ENCODE measurements around the gene DNAJC5.

DNAJC5 gene

GRCh38 chr20:63885264-63886053, 9.5 kb upstream of the DNAJC5 start:
- H3K4me2 ChIP-seq (ENCODE audit: low read length), result no peak overlapping the region
- no peaks in the 10 kb centered on the region for H3K9me2 ChIP-seq (replicated peaks; ENCODE audit: control insufficient read depth, low read length)
- TF ChIP-seq EZH2phosphoT487 (IDR thresholded peaks at IDR 0.05; ENCODE audit: borderline replicate concordance, low read length) (no peak), CTCF (IDR thresholded peaks at IDR 0.05; ENCODE audit: low read depth, low read length, poor library complexity, severe bottlenecking) (no peak)
- no peaks in the 10 kb centered on the region for H3K27me3 ChIP-seq (ENCODE audit: control insufficient read depth, low read length)
- H3K9me3 ChIP-seq (ENCODE audit: control insufficient read depth, insufficient read depth, low read length), result no peaks in the 10 kb centered on the region
- H3K4me3 ChIP-seq (ENCODE audit: low read length), result no peak overlapping the region
- no peaks in the 10 kb centered on the region for H3F3A ChIP-seq (ENCODE audit: control insufficient read depth, insufficient read depth)
- no peaks in the 10 kb centered on the region for H4K20me1 ChIP-seq (ENCODE audit: control insufficient read depth, insufficient read depth, low read depth, low read length)
- no peak overlapping the region for H3K27ac ChIP-seq (ENCODE audit: low read depth, low read length)
- no peaks in the 10 kb centered on the region for H3K79me2 ChIP-seq (ENCODE audit: control insufficient read depth, low read length)
- no peaks in the 10 kb centered on the region for H3K4me1 ChIP-seq (ENCODE audit: control insufficient read depth, low read length)
- peaks cover 53% of the 10 kb centered on the region for H3K36me3 ChIP-seq (ENCODE audit: control insufficient read depth, low read length)

- Histone ChIP-seq H3F3A (ENCODE audit: control insufficient read depth, insufficient read depth) (no peaks in the 10 kb centered on the region), H3K9me2 (replicated peaks; ENCODE audit: control insufficient read depth, low read length) (no peaks in the 10 kb centered on the region), H3K36me3 (ENCODE audit: control insufficient read depth, low read length) (peaks cover 58% of the 10 kb centered on the region), H3K9me3 (ENCODE audit: control insufficient read depth, insufficient read depth, low read length) (no peaks in the 10 kb centered on the region), H3K79me2 (ENCODE audit: control insufficient read depth, low read length) (no peaks in the 10 kb centered on the region), H3K4me1 (ENCODE audit: control insufficient read depth, low read length) (no peaks in the 10 kb centered on the region), H3K27ac (ENCODE audit: low read depth, low read length) (no peak overlapping the region), H3K27me3 (ENCODE audit: control insufficient read depth, low read length) (no peaks in the 10 kb centered on the region), H3K4me3 (ENCODE audit: low read length) (no peak overlapping the region), H4K20me1 (ENCODE audit: control insufficient read depth, insufficient read depth, low read depth, low read length) (no peaks in the 10 kb centered on the region), H3K4me2 (ENCODE audit: low read length) (no peak overlapping the region)
- TF ChIP-seq CTCF (IDR thresholded peaks at IDR 0.05; ENCODE audit: low read depth, low read length, poor library complexity, severe bottlenecking), result no peak
These were observed 8.9 kb upstream of the DNAJC5 start for GRCh38 chr20:63886054-63886419.

GRCh38 chr20:63886921-63887320, 8.0 kb upstream of the DNAJC5 start:
- Histone ChIP-seq H3F3A (ENCODE audit: control insufficient read depth, insufficient read depth) (no peaks in the 10 kb centered on the region), H3K4me1 (ENCODE audit: control insufficient read depth, low read length) (no peaks in the 10 kb centered on the region), H3K27me3 (ENCODE audit: control insufficient read depth, low read length) (no peaks in the 10 kb centered on the region), H4K20me1 (ENCODE audit: control insufficient read depth, insufficient read depth, low read depth, low read length) (no peaks in the 10 kb centered on the region), H3K4me3 (ENCODE audit: low read length) (no peak overlapping the region), H3K36me3 (ENCODE audit: control insufficient read depth, low read length) (peaks cover 57% of the 10 kb centered on the region), H3K4me2 (ENCODE audit: low read length) (no peak overlapping the region), H3K9me3 (ENCODE audit: control insufficient read depth, insufficient read depth, low read length) (no peaks in the 10 kb centered on the region), H3K27ac (ENCODE audit: low read depth, low read length) (no peak overlapping the region), H3K79me2 (ENCODE audit: control insufficient read depth, low read length) (no peaks in the 10 kb centered on the region), H3K9me2 (replicated peaks; ENCODE audit: control insufficient read depth, low read length) (no peaks in the 10 kb centered on the region)
- TF ChIP-seq CTCF (IDR thresholded peaks at IDR 0.05; ENCODE audit: low read depth, low read length, poor library complexity, severe bottlenecking), result no peak

Data from DOHH2 (cell line).